GM12874 (cell line): Measurements from ENCODE around the gene MGAT4C.

Experiments used
- CTCF ChIP-seq: IDR thresholded peaks from 2 replicates; pipeline ENCODE4 v1.5.1; 2011; ENCODE audit warnings: low read depth, mild to moderate bottlenecking, control low read depth, low read length, moderate library complexity; ENCODE audit not compliant: insufficient read depth

Gene MGAT4C

GRCh38 chr12:86256163-86256562 is at the start of gene MGAT4C:
TSS of gene MGAT4C (minus strand) at chr12:86256391.
- TF ChIP-seq CTCF, result no peak

- no peak for TF ChIP-seq CTCF
These were observed 37.6 kb upstream of the MGAT4C start for GRCh38 chr12:86293682-86294240.

- TF ChIP-seq CTCF, result no peak
These were observed 36.3 kb upstream of the MGAT4C start for GRCh38 chr12:86292480-86292879.

- no peak for TF ChIP-seq CTCF
These were observed 34.4 kb upstream of the MGAT4C start for GRCh38 chr12:86290615-86291014.

GRCh38 chr12:86286119-86286518 is 29.9 kb upstream of the MGAT4C start:
- no peak for TF ChIP-seq CTCF

- TF ChIP-seq CTCF, result no peak
These were observed 27.4 kb upstream of the MGAT4C start for GRCh38 chr12:86283620-86284019.

GRCh38 chr12:86275356-86275755 is 19.2 kb upstream of the MGAT4C start:
- no peak for TF ChIP-seq CTCF
